HUES64 (cell line): ENCODE measurements around the gene AKR1C3.

Experiments
- H3K27ac ChIP-seq: 2 replicates; pipeline ENCODE4 v1.7.0; 2013; ENCODE audit warnings: low read depth, low read length, inconsistent platforms
- H3K27me3 ChIP-seq: 2 replicates; pipeline ENCODE4 v1.6.1; 2013; ENCODE audit warnings: mild to moderate bottlenecking, low read length; ENCODE audit not compliant: insufficient read depth
- H3K36me3 ChIP-seq: 2 replicates; pipeline ENCODE4 v1.6.1; 2013; ENCODE audit warnings: mild to moderate bottlenecking, low read length; ENCODE audit not compliant: insufficient read depth
- H3K4me1 ChIP-seq: 2 replicates; pipeline ENCODE4 v1.6.1; 2013; ENCODE audit warnings: mild to moderate bottlenecking, low read length, moderate library complexity; ENCODE audit not compliant: insufficient read depth
- H3K4me3 ChIP-seq: 2 replicates; pipeline ENCODE4 v1.5.1; 2013; ENCODE audit warnings: mild to moderate bottlenecking, low read length, moderate library complexity
- H3K9ac ChIP-seq: 2 replicates; pipeline ENCODE4 v1.6.1; 2013; ENCODE audit warnings: mild to moderate bottlenecking, low read depth, low read length
- H3K9me3 ChIP-seq: 2 replicates; pipeline ENCODE4 v1.6.1; 2013; ENCODE audit warnings: low read depth, low read length; ENCODE audit not compliant: insufficient read depth
- WGBS: fragments of 150-250, 120-280 bp; methylation state at CpG from one replicate; pipeline ENCODE4 v1.1.7; 2013; ENCODE audit warnings: missing lambda C conversion rate; 5-methylcytosine and 5-hydroxymethylcytosine counted together

AKR1C3 gene

DNA sequence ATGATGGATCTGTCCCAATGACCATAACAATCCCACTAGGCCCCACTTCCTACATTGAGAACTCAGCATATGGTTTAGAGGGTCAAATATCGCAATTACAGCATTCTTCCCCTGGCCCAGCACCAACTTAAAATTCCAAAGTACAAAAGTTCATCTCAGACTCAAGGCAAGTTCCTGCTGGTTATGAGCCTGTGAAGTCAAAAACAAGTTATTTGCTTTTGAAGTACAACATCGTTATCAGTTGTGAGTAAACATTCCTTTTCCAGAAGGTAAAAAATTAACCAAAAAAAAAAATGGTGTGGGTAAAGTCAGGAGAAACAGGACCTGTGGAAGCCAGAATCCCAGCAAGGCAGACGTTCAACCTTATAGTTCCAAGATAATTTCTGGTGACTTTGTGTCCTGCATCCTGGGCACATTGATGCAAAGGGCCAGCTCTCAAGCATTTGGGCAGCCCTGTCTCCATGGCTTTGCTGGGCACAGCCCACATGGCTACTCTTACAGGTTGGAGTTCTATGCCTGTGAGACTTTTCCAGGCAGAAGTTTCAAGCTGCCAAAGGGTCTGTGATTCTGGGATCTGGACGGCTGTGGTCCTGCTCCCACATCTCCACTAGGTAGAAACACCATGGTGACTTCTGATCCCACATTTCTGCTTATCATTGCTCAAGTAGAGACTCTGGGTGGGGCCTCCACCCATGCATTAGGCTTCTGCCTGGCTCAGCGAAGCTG is 53.2 kb downstream of the AKR1C3 start:
- Histone ChIP-seq H3K9me3 (peaks cover 45% of the 10 kb centered on the region), H3K9ac (no peak overlapping the region), H3K4me3 (no peak overlapping the region), H3K4me1 (no peaks in the 10 kb centered on the region), H3K36me3 (no peaks in the 10 kb centered on the region), H3K27ac (no peak overlapping the region), H3K27me3 (no peaks in the 10 kb centered on the region)
- WGBS = 85% methylated on average over 5 of the region's 5 CpGs

DNA sequence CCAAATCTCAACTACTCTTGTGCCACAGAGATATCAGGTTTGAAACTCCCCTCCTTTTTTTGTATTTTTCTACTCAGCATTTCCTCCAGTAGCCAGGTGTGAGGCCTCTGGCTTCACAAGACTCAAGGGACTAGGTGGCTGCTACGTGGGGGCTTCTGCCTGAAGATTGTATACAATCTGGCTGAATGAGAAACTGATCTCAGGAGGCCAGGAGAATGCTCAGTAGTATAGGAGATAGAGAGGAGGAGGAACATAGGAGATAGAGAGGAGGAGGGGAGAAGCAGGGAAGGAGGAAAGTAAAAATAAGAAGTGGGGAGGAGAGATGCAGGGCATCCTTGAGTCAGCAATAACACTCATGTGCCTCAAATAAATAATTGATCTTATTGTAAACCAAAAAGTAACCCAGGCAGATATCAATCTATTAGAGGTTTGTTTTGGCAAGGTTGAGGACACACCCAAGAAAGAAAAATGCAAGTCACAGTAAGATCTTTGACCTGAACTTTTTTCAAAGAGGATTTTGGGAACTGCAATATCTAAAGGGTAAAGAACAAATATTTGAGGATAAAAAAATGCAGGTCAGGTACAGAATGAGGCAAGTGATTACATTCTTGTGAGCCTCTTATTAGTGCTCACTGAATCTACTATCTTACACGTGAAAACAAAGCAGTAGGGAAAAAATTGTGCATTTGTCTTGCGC is 53.9 kb downstream of the AKR1C3 start:
- Histone ChIP-seq H3K36me3 (no peaks in the 10 kb centered on the region), H3K4me3 (no peak overlapping the region), H3K9me3 (peaks cover 51% of the 10 kb centered on the region), H3K27ac (no peak overlapping the region), H3K4me1 (no peaks in the 10 kb centered on the region), H3K27me3 (no peaks in the 10 kb centered on the region), H3K9ac (no peak overlapping the region)
- WGBS = 48% methylated on average over 1 of the region's 3 CpGs

DNA sequence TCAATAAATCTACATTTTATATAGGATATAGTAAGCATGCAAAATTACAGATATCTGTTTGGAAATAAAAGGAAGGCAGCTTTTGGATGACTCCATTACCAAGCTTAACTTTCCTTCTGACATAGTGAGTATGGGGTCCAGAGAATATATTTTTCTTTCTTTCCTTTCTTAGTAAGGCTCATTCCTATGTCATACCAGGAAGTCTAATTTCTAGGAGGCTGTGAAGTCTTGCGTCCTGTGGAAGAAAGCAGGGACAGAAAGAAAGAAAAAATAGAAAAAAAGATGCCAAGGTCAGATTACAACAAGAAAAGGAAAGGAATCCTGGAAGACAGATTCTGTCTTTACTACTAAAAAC is 54.4 kb downstream of the AKR1C3 start:
- Histone ChIP-seq H3K4me1 (no peaks in the 10 kb centered on the region), H3K9ac (no peak overlapping the region), H3K9me3 (peaks cover 54% of the 10 kb centered on the region), H3K36me3 (no peaks in the 10 kb centered on the region), H3K27ac (no peak overlapping the region), H3K27me3 (no peaks in the 10 kb centered on the region), H3K4me3 (no peak overlapping the region)
- 88% methylated on average over 1 of the region's 1 CpG for WGBS

DNA sequence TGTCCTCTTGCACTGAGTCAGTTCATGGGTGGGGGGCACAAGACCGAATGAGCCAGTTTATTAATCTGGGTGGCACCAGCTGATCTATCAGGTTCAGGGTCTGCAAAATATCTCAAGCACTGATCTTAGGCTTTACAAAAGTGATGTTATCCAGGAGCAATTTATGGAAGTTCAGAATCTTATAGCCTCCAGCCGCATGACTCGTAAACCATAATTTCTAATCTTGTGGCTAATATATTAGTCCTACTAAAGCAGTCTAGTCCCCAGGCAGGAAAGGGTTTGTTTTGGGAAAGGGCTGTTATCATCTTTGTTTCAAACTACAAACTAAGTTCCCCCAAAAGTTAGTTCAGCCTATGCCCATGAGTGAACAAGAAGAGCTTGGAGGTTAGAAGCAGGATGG is 56.9 kb downstream of the AKR1C3 start:
- WGBS = 90% methylated on average over 1 of the region's 3 CpGs
- Histone ChIP-seq H3K36me3 (no peaks in the 10 kb centered on the region), H3K4me1 (no peaks in the 10 kb centered on the region), H3K9me3 (peaks cover 74% of the 10 kb centered on the region), H3K27me3 (no peaks in the 10 kb centered on the region), H3K9ac (no peak overlapping the region), H3K4me3 (no peak overlapping the region), H3K27ac (no peak overlapping the region)

DNA sequence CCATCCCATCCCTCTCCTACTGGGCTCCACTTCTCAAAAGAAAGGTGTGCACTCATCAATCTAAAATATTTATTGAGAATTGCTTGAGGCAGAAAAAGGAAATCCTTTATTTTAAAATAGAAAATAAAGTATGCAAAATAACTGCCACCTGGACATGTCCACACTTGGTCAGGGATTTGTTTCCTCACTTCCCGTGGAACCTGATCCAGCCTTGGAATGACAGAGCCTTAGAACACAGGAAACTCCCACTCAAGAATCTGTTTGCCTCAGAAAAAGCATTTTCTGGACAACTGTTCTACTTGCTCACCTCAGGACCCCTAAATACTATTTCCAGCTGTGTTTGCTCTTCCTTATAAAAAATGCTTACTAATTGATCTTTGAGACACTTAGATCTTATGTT is 61.7 kb downstream of the AKR1C3 start:
- no peaks in the 10 kb centered on the region for H3K4me1 ChIP-seq
- no peaks in the 10 kb centered on the region for H3K36me3 ChIP-seq
- no peak overlapping the region for H3K9ac ChIP-seq
- H3K27ac ChIP-seq = no peak overlapping the region
- H3K9me3 ChIP-seq = peaks cover 79% of the 10 kb centered on the region
- WGBS = 65% methylated on average over 1 of the region's 1 CpG
- no peak overlapping the region for H3K4me3 ChIP-seq
- H3K27me3 ChIP-seq = no peaks in the 10 kb centered on the region
